HepG2 (cell line): ENCODE results near the gene SSU72. TPM values are rescaled to one million over a fixed set of nuclear protein-coding genes. Genes with fewer than 3 reads are reported as not detected.
A peak's percentile ranks its signal among the peaks of the same experiment; 100 is the strongest.

ENCODE experiments used
- CEBPB ChIP-seq: IDR thresholded peaks from 2 replicates; pipeline ENCODE4 v1.6.1; 2011; ENCODE audit warnings: low read depth, low read length, improper control_type of control experiment, borderline replicate concordance
- CHD4 ChIP-seq: fragments of 200-600 bp; sonication (generic); IDR thresholded peaks from 2 replicates; pipeline ENCODE4 v1.7.0; 2017; ENCODE audit warnings: mild to moderate bottlenecking, low read length, borderline replicate concordance
- MTA1 ChIP-seq: sonication (generic); formaldehyde crosslinking; IDR thresholded peaks from 2 replicates; pipeline ENCODE4 v1.4.0; 2020; ENCODE audit warnings: missing genetic modification reagents, mild to moderate bottlenecking, borderline replicate concordance
- NFIC ChIP-seq: IDR thresholded peaks from 2 replicates; pipeline ENCODE4 v1.6.1; 2012; ENCODE audit warnings: mild to moderate bottlenecking, low read length, inconsistent platforms
- PHF20 ChIP-seq: sonication (generic); formaldehyde crosslinking; IDR thresholded peaks from 2 replicates; pipeline ENCODE4 v1.5.0; 2020; ENCODE audit warnings: mild to moderate bottlenecking, missing genetic modification reagents
- ZFY ChIP-seq: sonication (generic); formaldehyde crosslinking; IDR thresholded peaks from 2 replicates; pipeline ENCODE4 v1.4.0; 2020; ENCODE audit warnings: missing genetic modification reagents
- ZNF235 ChIP-seq: sonication (generic); formaldehyde crosslinking; IDR thresholded peaks from 2 replicates; pipeline ENCODE4 v1.8.1; 2023; ENCODE audit warnings: mild to moderate bottlenecking, missing genetic modification reagents, borderline replicate concordance
- ZNF44 ChIP-seq: sonication (generic); formaldehyde crosslinking; IDR thresholded peaks from 2 replicates; pipeline ENCODE4 v1.5.1; 2020; ENCODE audit warnings: mild to moderate bottlenecking, missing genetic modification reagents
- ZNF563 ChIP-seq: sonication (generic); formaldehyde crosslinking; IDR thresholded peaks from 2 replicates; pipeline ENCODE4 v1.8.0; 2022; ENCODE audit warnings: mild to moderate bottlenecking, moderate library complexity, missing genetic modification reagents
- ZNF674 ChIP-seq: sonication (generic); formaldehyde crosslinking; IDR thresholded peaks from 2 replicates; pipeline ENCODE4 v1.5.0; 2020; ENCODE audit warnings: low read depth, mild to moderate bottlenecking, missing genetic modification reagents
- ZNF747 ChIP-seq: sonication (generic); formaldehyde crosslinking; IDR thresholded peaks from 2 replicates; pipeline ENCODE4 v1.8.1; 2023; ENCODE audit warnings: missing genetic modification reagents, mild to moderate bottlenecking, borderline replicate concordance
- ZNF773 ChIP-seq: sonication (generic); formaldehyde crosslinking; IDR thresholded peaks from 2 replicates; pipeline ENCODE4 v1.4.0; 2020; ENCODE audit warnings: missing genetic modification reagents, borderline replicate concordance
- ZNF777 ChIP-seq: sonication (generic); formaldehyde crosslinking; IDR thresholded peaks from 2 replicates; pipeline ENCODE4 v1.4.0; 2020; ENCODE audit warnings: missing genetic modification reagents
- ZSCAN29 ChIP-seq: sonication (generic); formaldehyde crosslinking; conservative IDR thresholded peaks from 2 replicates; pipeline ENCODE4 v1.4.0; 2020; ENCODE audit warnings: mild to moderate bottlenecking, missing genetic modification reagents
- polyA plus RNA-seq, 8 experiments: library from polyadenylated mRNA; depleted of rRNA in 3 of 8; stranded (reverse) in 7 of 8; unstranded in 1 of 8; fragments of >200 nt; fragmentation: Illumina TruSeq in 4 of 8; extraction: Trizol in 4 of 8; gene quantifications; 2 replicates each; pipeline versions ENCODE4 v1.2.1 to v1.2.3, GENCODE V29; 2011 to 2016; ENCODE audit warnings: low read depth in 4 of 8, missing spikeins in 1 of 8, mixed read lengths in 1 of 8; ENCODE audit not compliant: insufficient read depth in 1 of 8
- total RNA-seq, 5 experiments: library from RNA; depleted of rRNA; stranded (reverse); fragments of >200 nt; fragmentation: Illumina TruSeq; extraction: Trizol; gene quantifications; 2 replicates each; pipeline ENCODE4 v1.2.3, GENCODE V29; 2016; ENCODE audit warnings: low read depth in 1 of 5
- TF ChIP-seq, protein P1 (sequence below): sonication (generic); formaldehyde crosslinking; IDR thresholded peaks from 2 replicates; pipeline ENCODE4 v1.4.0; 2020; ENCODE audit warnings: missing genetic modification reagents
- TF ChIP-seq, protein P2 (sequence below): IDR thresholded peaks from 2 replicates; pipeline ENCODE4 v1.6.1; 2012; ENCODE audit warnings: inconsistent platforms
- TF ChIP-seq, protein P3 (sequence below): fragments of 450-650 bp; IDR thresholded peaks from 2 replicates; pipeline ENCODE4 v1.6.1; 2017
- TF ChIP-seq, protein P4 (sequence below): sonication (generic); formaldehyde crosslinking; IDR thresholded peaks from 2 replicates; pipeline ENCODE4; 2020; ENCODE audit warnings: missing genetic modification reagents, mild to moderate bottlenecking, borderline replicate concordance
- TF ChIP-seq, protein P5 (sequence below): sonication (generic); formaldehyde crosslinking; IDR thresholded peaks from 2 replicates; pipeline ENCODE4 v1.8.0; 2022; ENCODE audit warnings: low read depth, missing genetic modification reagents
- TF ChIP-seq, protein P6 (sequence below): sonication (generic); formaldehyde crosslinking; IDR thresholded peaks from 2 replicates; pipeline ENCODE4 v1.4.0; 2020; ENCODE audit warnings: mild to moderate bottlenecking, missing genetic modification reagents

The SSU72 gene
- total and polyA plus RNA-seq, 2 of the 13 experiments (the other 11 are each of a cell fraction or from before 2014, with no cell fraction given) = 42.8 to 67.1 TPM

DNA sequence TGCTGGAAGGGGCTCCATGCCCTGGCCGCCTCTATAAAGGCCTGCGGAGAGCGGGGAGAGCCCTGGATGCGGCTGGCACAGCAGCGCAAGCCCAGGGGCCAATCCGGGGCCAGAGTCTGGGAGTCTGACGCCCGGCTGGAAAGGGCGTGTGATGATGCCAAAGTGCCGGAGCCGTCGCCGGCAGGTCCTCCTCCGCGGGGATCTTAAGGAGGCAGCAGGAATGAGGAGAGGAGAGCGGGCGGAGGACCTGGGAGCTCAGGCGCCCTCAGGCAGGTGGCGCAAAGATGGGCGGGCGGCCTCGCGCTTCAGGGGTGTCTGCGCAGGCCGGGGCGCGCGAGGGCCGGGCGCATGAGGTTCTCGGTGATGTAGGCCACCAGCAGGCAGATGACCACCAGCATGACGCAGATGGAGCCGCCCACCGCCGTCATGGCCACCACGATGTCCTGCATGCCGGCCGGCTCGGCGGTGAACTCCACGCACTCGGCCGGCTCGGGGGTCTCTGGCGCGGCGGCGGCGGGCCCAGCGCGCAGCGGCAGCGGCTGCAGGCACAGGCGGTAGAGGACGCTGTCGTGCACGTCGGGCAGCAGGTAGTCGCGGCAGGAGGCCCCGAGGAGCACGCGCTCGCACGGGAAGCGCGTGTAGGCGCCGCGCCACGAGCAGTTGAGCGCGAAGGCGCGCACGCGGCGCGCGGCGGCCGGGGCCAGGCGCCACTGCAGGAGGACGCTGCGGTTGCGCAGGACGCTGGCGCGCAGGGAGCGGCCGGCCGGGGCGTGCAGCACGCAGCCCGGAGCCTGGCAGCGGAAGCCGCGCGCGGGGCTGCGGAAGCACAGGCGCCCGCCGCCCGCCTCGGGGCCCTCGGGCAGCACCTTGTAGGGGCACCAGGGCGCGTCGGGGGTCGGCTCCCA, 24.6 kb upstream of the SSU72 start (continued):
- TF ChIP-seq, protein P1, sequence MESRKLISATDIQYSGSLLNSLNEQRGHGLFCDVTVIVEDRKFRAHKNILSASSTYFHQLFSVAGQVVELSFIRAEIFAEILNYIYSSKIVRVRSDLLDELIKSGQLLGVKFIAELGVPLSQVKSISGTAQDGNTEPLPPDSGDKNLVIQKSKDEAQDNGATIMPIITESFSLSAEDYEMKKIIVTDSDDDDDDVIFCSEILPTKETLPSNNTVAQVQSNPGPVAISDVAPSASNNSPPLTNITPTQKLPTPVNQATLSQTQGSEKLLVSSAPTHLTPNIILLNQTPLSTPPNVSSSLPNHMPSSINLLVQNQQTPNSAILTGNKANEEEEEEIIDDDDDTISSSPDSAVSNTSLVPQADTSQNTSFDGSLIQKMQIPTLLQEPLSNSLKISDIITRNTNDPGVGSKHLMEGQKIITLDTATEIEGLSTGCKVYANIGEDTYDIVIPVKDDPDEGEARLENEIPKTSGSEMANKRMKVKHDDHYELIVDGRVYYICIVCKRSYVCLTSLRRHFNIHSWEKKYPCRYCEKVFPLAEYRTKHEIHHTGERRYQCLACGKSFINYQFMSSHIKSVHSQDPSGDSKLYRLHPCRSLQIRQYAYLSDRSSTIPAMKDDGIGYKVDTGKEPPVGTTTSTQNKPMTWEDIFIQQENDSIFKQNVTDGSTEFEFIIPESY (CRISPR knock-in tag) = peak; percentile 83
- TF ChIP-seq ZSCAN29 (CRISPR knock-in tag) (no peak), MTA1 (CRISPR knock-in tag) (peak; percentile 44; the same call in 1 of the 2 replicates), ZNF674 (CRISPR knock-in tag) (no peak), ZNF235 (CRISPR knock-in tag) (no peak), NFIC (no peak), ZNF773 (CRISPR knock-in tag) (peak; percentile 37; the same call in 1 of the 2 replicates), CHD4 (no peak), ZFY (CRISPR knock-in tag) (peak; percentile 43), ZNF563 (CRISPR knock-in tag) (peak; percentile 89; the same call in 1 of the 2 replicates), ZNF777 (peak; percentile 87), ZNF747 (no peak), PHF20 (no peak), CEBPB (no peak), ZNF44 (no peak)
- TF ChIP-seq, protein P2, sequence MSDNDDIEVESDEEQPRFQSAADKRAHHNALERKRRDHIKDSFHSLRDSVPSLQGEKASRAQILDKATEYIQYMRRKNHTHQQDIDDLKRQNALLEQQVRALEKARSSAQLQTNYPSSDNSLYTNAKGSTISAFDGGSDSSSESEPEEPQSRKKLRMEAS = peak; percentile 89
- TF ChIP-seq, protein P3, sequence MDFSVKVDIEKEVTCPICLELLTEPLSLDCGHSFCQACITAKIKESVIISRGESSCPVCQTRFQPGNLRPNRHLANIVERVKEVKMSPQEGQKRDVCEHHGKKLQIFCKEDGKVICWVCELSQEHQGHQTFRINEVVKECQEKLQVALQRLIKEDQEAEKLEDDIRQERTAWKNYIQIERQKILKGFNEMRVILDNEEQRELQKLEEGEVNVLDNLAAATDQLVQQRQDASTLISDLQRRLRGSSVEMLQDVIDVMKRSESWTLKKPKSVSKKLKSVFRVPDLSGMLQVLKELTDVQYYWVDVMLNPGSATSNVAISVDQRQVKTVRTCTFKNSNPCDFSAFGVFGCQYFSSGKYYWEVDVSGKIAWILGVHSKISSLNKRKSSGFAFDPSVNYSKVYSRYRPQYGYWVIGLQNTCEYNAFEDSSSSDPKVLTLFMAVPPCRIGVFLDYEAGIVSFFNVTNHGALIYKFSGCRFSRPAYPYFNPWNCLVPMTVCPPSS = no peak
- TF ChIP-seq, protein P4, sequence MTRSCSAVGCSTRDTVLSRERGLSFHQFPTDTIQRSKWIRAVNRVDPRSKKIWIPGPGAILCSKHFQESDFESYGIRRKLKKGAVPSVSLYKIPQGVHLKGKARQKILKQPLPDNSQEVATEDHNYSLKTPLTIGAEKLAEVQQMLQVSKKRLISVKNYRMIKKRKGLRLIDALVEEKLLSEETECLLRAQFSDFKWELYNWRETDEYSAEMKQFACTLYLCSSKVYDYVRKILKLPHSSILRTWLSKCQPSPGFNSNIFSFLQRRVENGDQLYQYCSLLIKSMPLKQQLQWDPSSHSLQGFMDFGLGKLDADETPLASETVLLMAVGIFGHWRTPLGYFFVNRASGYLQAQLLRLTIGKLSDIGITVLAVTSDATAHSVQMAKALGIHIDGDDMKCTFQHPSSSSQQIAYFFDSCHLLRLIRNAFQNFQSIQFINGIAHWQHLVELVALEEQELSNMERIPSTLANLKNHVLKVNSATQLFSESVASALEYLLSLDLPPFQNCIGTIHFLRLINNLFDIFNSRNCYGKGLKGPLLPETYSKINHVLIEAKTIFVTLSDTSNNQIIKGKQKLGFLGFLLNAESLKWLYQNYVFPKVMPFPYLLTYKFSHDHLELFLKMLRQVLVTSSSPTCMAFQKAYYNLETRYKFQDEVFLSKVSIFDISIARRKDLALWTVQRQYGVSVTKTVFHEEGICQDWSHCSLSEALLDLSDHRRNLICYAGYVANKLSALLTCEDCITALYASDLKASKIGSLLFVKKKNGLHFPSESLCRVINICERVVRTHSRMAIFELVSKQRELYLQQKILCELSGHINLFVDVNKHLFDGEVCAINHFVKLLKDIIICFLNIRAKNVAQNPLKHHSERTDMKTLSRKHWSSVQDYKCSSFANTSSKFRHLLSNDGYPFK (CRISPR knock-in tag) = no peak
- TF ChIP-seq, protein P5, sequence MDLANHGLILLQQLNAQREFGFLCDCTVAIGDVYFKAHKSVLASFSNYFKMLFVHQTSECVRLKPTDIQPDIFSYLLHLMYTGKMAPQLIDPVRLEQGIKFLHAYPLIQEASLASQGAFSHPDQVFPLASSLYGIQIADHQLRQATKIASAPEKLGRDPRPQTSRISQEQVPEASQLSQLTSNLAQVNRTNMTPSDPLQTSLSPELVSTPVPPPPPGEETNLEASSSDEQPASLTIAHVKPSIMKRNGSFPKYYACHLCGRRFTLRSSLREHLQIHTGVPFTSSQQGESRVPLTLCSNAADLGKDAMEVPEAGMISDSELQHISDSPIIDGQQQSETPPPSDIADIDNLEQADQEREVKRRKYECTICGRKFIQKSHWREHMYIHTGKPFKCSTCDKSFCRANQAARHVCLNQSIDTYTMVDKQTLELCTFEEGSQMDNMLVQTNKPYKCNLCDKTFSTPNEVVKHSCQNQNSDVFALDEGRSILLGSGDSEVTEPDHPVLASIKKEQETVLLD (CRISPR knock-in tag) = peak; percentile 61; the same call in 1 of the 2 replicates
- TF ChIP-seq, protein P6, sequence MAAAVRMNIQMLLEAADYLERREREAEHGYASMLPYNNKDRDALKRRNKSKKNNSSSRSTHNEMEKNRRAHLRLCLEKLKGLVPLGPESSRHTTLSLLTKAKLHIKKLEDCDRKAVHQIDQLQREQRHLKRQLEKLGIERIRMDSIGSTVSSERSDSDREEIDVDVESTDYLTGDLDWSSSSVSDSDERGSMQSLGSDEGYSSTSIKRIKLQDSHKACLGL (CRISPR knock-in tag) = peak; percentile 37; the same call in 1 of the 2 replicates
